Activated T-cell treated with anti-CD3 and anti-CD28 coated beads for 4 hours (primary cell): ENCODE results near the gene SSR3.

Experiments used
- DNase-seq: peaks from one replicate; pipeline ENCODE4 v3.0.0-alpha.2; 2020

The SSR3 gene

GRCh38 chr3:156535162-156535627 lies 19.7 kb downstream of the SSR3 start:
- DNase-seq = no peak

GRCh38 chr3:156533205-156533604 lies 21.7 kb downstream of the SSR3 start:
- DNase-seq = no peak

- DNase-seq = no peak
Observed at GRCh38 chr3:156532730-156533129, 22.2 kb downstream of the SSR3 start.

GRCh38 chr3:156530980-156531379 lies 23.9 kb downstream of the SSR3 start:
- no peak for DNase-seq

GRCh38 chr3:156527060-156527459 lies 27.9 kb downstream of the SSR3 start:
- no peak for DNase-seq

GRCh38 chr3:156525808-156526207 lies 29.1 kb downstream of the SSR3 start:
- DNase-seq = no peak

GRCh38 chr3:156522673-156523072 lies 32.2 kb downstream of the SSR3 start:
- no peak for DNase-seq

- DNase-seq = no peak
Observed at GRCh38 chr3:156519758-156520162, 35.2 kb downstream of the SSR3 start.

GRCh38 chr3:156518726-156519125 lies 36.2 kb downstream of the SSR3 start:
- no peak for DNase-seq

GRCh38 chr3:156516961-156517360 lies 38.0 kb downstream of the SSR3 start:
- no peak for DNase-seq

- DNase-seq = no peak
Observed at GRCh38 chr3:156516284-156516683, 38.6 kb downstream of the SSR3 start.

- no peak for DNase-seq
Observed at GRCh38 chr3:156513619-156514018, 41.3 kb downstream of the SSR3 start.

GRCh38 chr3:156511987-156512677 lies 42.8 kb downstream of the SSR3 start:
- no peak for DNase-seq

GRCh38 chr3:156509189-156510174 lies 45.4 kb downstream of the SSR3 start:
- no peak for DNase-seq

- DNase-seq = no peak
Observed at GRCh38 chr3:156507285-156507684, 47.6 kb downstream of the SSR3 start.

- DNase-seq = no peak
Observed at GRCh38 chr3:156498307-156498706, 56.6 kb downstream of the SSR3 start.

GRCh38 chr3:156497326-156497725 lies 57.6 kb downstream of the SSR3 start:
- no peak for DNase-seq

- no peak for DNase-seq
Observed at GRCh38 chr3:156495816-156496215, 59.1 kb downstream of the SSR3 start.

- no peak for DNase-seq
Observed at GRCh38 chr3:156493887-156494286, 61.0 kb downstream of the SSR3 start.

GRCh38 chr3:156492801-156493261 lies 62.1 kb downstream of the SSR3 start:
- DNase-seq = no peak

- DNase-seq = no peak
Observed at GRCh38 chr3:156491192-156491591, 63.7 kb downstream of the SSR3 start.
